ENCODE results near the gene MRPL23. TPM values are rescaled to one million over a fixed set of nuclear protein-coding genes. Genes with fewer than 3 reads are reported as not detected.

The MRPL23 gene
- total RNA-seq, 1 donor from 2014 or later: 101 TPM

- no peak for DNase-seq (ENCODE audit: low read depth)
Measured at GRCh38 chr11:1989953-1990352, 42.8 kb downstream of the MRPL23 start.

- DNase-seq (ENCODE audit: low read depth): no peak
Measured at GRCh38 chr11:1990872-1991578, 43.9 kb downstream of the MRPL23 start.

- DNase-seq (ENCODE audit: low read depth): no peak
Measured at GRCh38 chr11:1992111-1992510, 45.0 kb downstream of the MRPL23 start.

- peak; percentile 50 for DNase-seq (ENCODE audit: low read depth)
Measured at GRCh38 chr11:1994121-1994520, 47.0 kb downstream of the MRPL23 start.

GRCh38 chr11:1997755-1998154 is 50.6 kb downstream of the MRPL23 start, which contains the start of gene H19:
H19 (minus strand) TSS chr11:1997842.
- DNase-seq (ENCODE audit: low read depth): no peak

GRCh38 chr11:1998290-1998689 is 51.2 kb downstream of the MRPL23 start:
- no peak for DNase-seq (ENCODE audit: low read depth)

GRCh38 chr11:1998861-1999260 is 51.7 kb downstream of the MRPL23 start:
- no peak for DNase-seq (ENCODE audit: low read depth)

- no peak for DNase-seq (ENCODE audit: low read depth)
Measured at GRCh38 chr11:2002042-2002776, 55.1 kb downstream of the MRPL23 start.

- DNase-seq (ENCODE audit: low read depth): no peak
Measured at GRCh38 chr11:2002807-2003206, 55.7 kb downstream of the MRPL23 start.

GRCh38 chr11:2004466-2004865 is 57.3 kb downstream of the MRPL23 start:
- DNase-seq (ENCODE audit: low read depth): no peak

MicroRNAs encoded within 50 kb of the gene (microRNA counts, 767-probe panel; counts per million panel counts)
- not detected for microRNA hsa-miR-675-5p

Other genes starting within 250 kb of the MRPL23 start
- 3.9 and 8.2 TPM in 2 replicates for gene IFITM10, start 196.7 kb upstream of the MRPL23 start, total RNA-seq
- gene CTSD, start 183.4 kb upstream of the MRPL23 start, total RNA-seq: 557 and 650 TPM in 2 replicates
- 0.59 and 2.8 TPM in 2 replicates for gene SYT8, start 112.3 kb upstream of the MRPL23 start, total RNA-seq
- 429 and 432 TPM in 2 replicates for gene TNNI2, start 108.4 kb upstream of the MRPL23 start, total RNA-seq
- 407 and 468 TPM in 2 replicates for gene LSP1, start 94.2 kb upstream of the MRPL23 start, total RNA-seq
- 1.4 and 3.9 TPM in 2 replicates for gene PRR33, start 55.4 kb upstream of the MRPL23 start, total RNA-seq
- 1,570 and 2,000 TPM in 2 replicates for gene TNNT3, start 27.6 kb upstream of the MRPL23 start, total RNA-seq
- gene H19, start 50.5 kb downstream of the MRPL23 start, total RNA-seq: 9,050 and 10,998 TPM in 2 replicates
- 330 and 438 TPM in 2 replicates for gene IGF2, start 192.1 kb downstream of the MRPL23 start, total RNA-seq
- not detected in 2 replicates for gene INS, start 213.9 kb downstream of the MRPL23 start, total RNA-seq
- not detected in 2 replicates for gene TH, start 224.5 kb downstream of the MRPL23 start, total RNA-seq

Measured in myocyte (in vitro differentiated cells).